ENCODE measurements around the gene CABP4.

- TF ChIP-seq CTCF (IDR thresholded peaks at IDR 0.05) = no peak
- no peak for TF ChIP-seq POLR2AphosphoS5 (IDR thresholded peaks at IDR 0.05; ENCODE audit: insufficient read depth in 1 of 2, low read depth in 1 of 2)
- TF ChIP-seq POLR2A (IDR thresholded peaks at IDR 0.05) = no peak
Observed at GRCh38 chr11:67453816-67454732, 1.1 kb upstream of the CABP4 start.
